Liver (tissue), 9 donors: Measurements from ENCODE around the gene AP5S1. TPM values are rescaled to one million over a fixed set of nuclear protein-coding genes. Genes with fewer than 3 reads are reported as not detected.

Experiments
- DNase-seq: peaks from one replicate; pipeline ENCODE4 v3.0.0-alpha.2; 2017; ENCODE audit warnings: low spot score
- H3K27ac ChIP-seq, 2 donors: one replicate each; pipeline ENCODE4 v1.7.0; 2013; ENCODE audit warnings: inconsistent platforms in 2 of 2, low read length in 2 of 2, control low read depth in 1 of 2, low read depth in 1 of 2, mild to moderate bottlenecking in 1 of 2
- H3K27me3 ChIP-seq, 4 donors: one replicate each; pipeline versions ENCODE4 v1.6.1 to v1.7.0; 2013; ENCODE audit warnings: low read length in 3 of 4, inconsistent platforms in 1 of 4, mild to moderate bottlenecking in 1 of 4, moderate library complexity in 1 of 4; ENCODE audit not compliant: control insufficient read depth in 4 of 4, insufficient read depth in 4 of 4
- H3K36me3 ChIP-seq, 4 donors: one replicate each; pipeline versions ENCODE4 v1.6.1 to v1.7.0; 2013; ENCODE audit warnings: low read length in 3 of 4, mild to moderate bottlenecking in 3 of 4, low read depth in 1 of 4, moderate library complexity in 1 of 4; ENCODE audit not compliant: control insufficient read depth in 4 of 4, insufficient read depth in 3 of 4
- H3K4me1 ChIP-seq, 4 donors: one replicate each; pipeline versions ENCODE4 v1.6.1 to v1.7.0; 2013; ENCODE audit warnings: low read length in 3 of 4, mild to moderate bottlenecking in 3 of 4, moderate library complexity in 1 of 4; ENCODE audit not compliant: control insufficient read depth in 4 of 4, insufficient read depth in 4 of 4
- H3K4me3 ChIP-seq, 3 donors: one replicate each; pipeline versions ENCODE4 v1.6.1 to v1.7.0; 2013; ENCODE audit warnings: low read length in 3 of 3, control low read depth in 1 of 3, low read depth in 1 of 3, mild to moderate bottlenecking in 1 of 3
- H3K9ac ChIP-seq, 2 donors: one replicate each; pipeline ENCODE4 v1.7.0; 2013; ENCODE audit warnings: low read length in 2 of 2, mild to moderate bottlenecking in 2 of 2, moderate library complexity in 2 of 2, control low read depth in 1 of 2, low read depth in 1 of 2
- H3K9me3 ChIP-seq, 4 donors: one replicate each; pipeline versions ENCODE4 v1.6.1 to v1.7.0; 2013; ENCODE audit warnings: low read length in 3 of 4; ENCODE audit not compliant: control insufficient read depth in 4 of 4
- FOXA1 ChIP-seq: IDR thresholded peaks from 2 replicates; pipeline ENCODE4 v1.6.1; 2016; ENCODE audit warnings: antibody characterized with exemption
- FOXA2 ChIP-seq: IDR thresholded peaks from 2 replicates; pipeline ENCODE4 v1.6.1; 2016; ENCODE audit warnings: antibody characterized with exemption
- GABPA ChIP-seq, 2 donors: IDR thresholded peaks in 1 of 2; conservative IDR thresholded peaks in 1 of 2; 2 replicates each; pipeline ENCODE4 v1.6.1; 2016; ENCODE audit warnings: antibody characterized with exemption in 2 of 2, mild to moderate bottlenecking in 1 of 2, moderate library complexity in 1 of 2
- HNF4A ChIP-seq, 2 donors: conservative IDR thresholded peaks; 2 replicates each; pipeline ENCODE4 v1.6.1; 2016; ENCODE audit warnings: antibody characterized with exemption in 2 of 2, mild to moderate bottlenecking in 2 of 2
- HNF4G ChIP-seq: IDR thresholded peaks from 2 replicates; pipeline ENCODE4 v1.6.1; 2016; ENCODE audit warnings: antibody characterized with exemption
- JUND ChIP-seq, 2 donors: IDR thresholded peaks; 2 replicates each; pipeline ENCODE4 v1.6.1; 2016; ENCODE audit warnings: antibody characterized with exemption in 2 of 2
- MAX ChIP-seq: IDR thresholded peaks from 2 replicates; pipeline ENCODE4 v1.6.1; 2016; ENCODE audit warnings: antibody characterized with exemption
- NR2F2 ChIP-seq: IDR thresholded peaks from 2 replicates; pipeline ENCODE4 v1.6.1; 2016; ENCODE audit warnings: antibody characterized with exemption
- RAD21 ChIP-seq, 2 donors: IDR thresholded peaks; 2 replicates each; pipeline ENCODE4 v1.6.1; 2016; ENCODE audit warnings: antibody characterized with exemption in 2 of 2, mild to moderate bottlenecking in 2 of 2
- RXRA ChIP-seq, 2 donors: IDR thresholded peaks; 2 replicates each; pipeline ENCODE4 v1.6.1; 2017 to 2018; ENCODE audit warnings: antibody characterized with exemption in 2 of 2, mild to moderate bottlenecking in 1 of 2
- TAF1 ChIP-seq: conservative IDR thresholded peaks from 2 replicates; pipeline ENCODE4 v1.6.1; 2016; ENCODE audit warnings: antibody characterized with exemption, mild to moderate bottlenecking
- YY1 ChIP-seq: IDR thresholded peaks from 2 replicates; pipeline ENCODE4 v1.6.1; 2016; ENCODE audit warnings: antibody characterized with exemption, mild to moderate bottlenecking
- WGBS: extraction: QIAGEN DNeasy Blood & Tissue Kit; methylation state at CpG from one replicate; pipeline ENCODE4 v1.1.7; 2013; 5-methylcytosine and 5-hydroxymethylcytosine counted together
- polyA plus RNA-seq, 2 donors: library from polyadenylated mRNA; stranded (reverse) in 1 of 2; unstranded in 1 of 2; fragments of 200-250 nt in 1 of 2; fragments of >200 nt in 1 of 2; fragmentation: Nextera tagmentation in 1 of 2; extraction: Ambion mirVana in 1 of 2; gene quantifications; one replicate each; pipeline versions ENCODE4 v1.2.1 to v1.2.3, GENCODE V29; 2013 to 2015
- total RNA-seq, 2 donors: library from RNA; depleted of rRNA; stranded (reverse); fragments of >200 nt; gene quantifications; one replicate each; pipeline ENCODE4 v1.2.3, GENCODE V29; 2014
- TF ChIP-seq, protein P1 (sequence below): IDR thresholded peaks from 2 replicates; pipeline ENCODE4 v1.6.1; 2016; ENCODE audit warnings: antibody characterized with exemption, mild to moderate bottlenecking
- TF ChIP-seq, protein P2 (sequence below): IDR thresholded peaks from 2 replicates; pipeline ENCODE4 v1.6.1; 2016; ENCODE audit warnings: antibody characterized with exemption
- donor health status: healthy.
- donor health status: healthy.
- donor health status: healthy.
- donor health status: healthy.
- donor health status: healthy.

AP5S1 gene
- total and polyA plus RNA-seq, 4 donors: 9.1 to 14.5 (median 11.1) TPM

- no peaks in the 10 kb centered on the region for H3K9me3 ChIP-seq
Observed at GRCh38 chr20:3800256-3800877, 20.0 kb upstream of the AP5S1 start.

DNA sequence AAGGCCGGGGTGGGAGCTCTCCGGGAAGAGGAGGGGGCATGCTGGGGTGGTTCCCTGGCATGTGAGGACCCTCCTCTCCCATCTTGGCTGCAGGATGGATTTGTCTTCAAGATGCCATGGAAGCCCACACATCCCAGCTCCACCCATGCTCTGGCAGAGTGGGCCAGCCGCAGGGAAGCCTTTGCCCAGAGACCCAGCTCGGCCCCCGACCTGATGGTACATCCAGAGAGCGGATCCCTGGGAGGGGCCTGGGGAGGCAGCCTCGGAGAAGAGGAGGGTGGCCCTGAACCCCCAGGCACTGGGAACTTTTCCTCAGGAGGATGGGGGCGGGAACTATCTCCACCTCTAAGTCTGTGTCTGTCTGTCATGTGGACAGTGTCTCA is 19.5 kb upstream of the AP5S1 start:
- H3K9ac ChIP-seq: no peak overlapping the region
- H3K4me3 ChIP-seq: no peak overlapping the region
- WGBS: 96% methylated on average over 8 of the region's 8 CpGs
- no peak for TF ChIP-seq MAX
- no peak for TF ChIP-seq JUND (IDR thresholded peaks at IDR 0.05)
- TF ChIP-seq, protein P1, sequence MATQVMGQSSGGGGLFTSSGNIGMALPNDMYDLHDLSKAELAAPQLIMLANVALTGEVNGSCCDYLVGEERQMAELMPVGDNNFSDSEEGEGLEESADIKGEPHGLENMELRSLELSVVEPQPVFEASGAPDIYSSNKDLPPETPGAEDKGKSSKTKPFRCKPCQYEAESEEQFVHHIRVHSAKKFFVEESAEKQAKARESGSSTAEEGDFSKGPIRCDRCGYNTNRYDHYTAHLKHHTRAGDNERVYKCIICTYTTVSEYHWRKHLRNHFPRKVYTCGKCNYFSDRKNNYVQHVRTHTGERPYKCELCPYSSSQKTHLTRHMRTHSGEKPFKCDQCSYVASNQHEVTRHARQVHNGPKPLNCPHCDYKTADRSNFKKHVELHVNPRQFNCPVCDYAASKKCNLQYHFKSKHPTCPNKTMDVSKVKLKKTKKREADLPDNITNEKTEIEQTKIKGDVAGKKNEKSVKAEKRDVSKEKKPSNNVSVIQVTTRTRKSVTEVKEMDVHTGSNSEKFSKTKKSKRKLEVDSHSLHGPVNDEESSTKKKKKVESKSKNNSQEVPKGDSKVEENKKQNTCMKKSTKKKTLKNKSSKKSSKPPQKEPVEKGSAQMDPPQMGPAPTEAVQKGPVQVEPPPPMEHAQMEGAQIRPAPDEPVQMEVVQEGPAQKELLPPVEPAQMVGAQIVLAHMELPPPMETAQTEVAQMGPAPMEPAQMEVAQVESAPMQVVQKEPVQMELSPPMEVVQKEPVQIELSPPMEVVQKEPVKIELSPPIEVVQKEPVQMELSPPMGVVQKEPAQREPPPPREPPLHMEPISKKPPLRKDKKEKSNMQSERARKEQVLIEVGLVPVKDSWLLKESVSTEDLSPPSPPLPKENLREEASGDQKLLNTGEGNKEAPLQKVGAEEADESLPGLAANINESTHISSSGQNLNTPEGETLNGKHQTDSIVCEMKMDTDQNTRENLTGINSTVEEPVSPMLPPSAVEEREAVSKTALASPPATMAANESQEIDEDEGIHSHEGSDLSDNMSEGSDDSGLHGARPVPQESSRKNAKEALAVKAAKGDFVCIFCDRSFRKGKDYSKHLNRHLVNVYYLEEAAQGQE: no peak
- no peak for TF ChIP-seq HNF4G
- no peak for TF ChIP-seq NR2F2
- TF ChIP-seq HNF4A (conservative IDR thresholded peaks at IDR 0.05): no peak
- no peak for TF ChIP-seq FOXA1
- TF ChIP-seq RAD21 (IDR thresholded peaks at IDR 0.05): no peak
- TF ChIP-seq, protein P2, sequence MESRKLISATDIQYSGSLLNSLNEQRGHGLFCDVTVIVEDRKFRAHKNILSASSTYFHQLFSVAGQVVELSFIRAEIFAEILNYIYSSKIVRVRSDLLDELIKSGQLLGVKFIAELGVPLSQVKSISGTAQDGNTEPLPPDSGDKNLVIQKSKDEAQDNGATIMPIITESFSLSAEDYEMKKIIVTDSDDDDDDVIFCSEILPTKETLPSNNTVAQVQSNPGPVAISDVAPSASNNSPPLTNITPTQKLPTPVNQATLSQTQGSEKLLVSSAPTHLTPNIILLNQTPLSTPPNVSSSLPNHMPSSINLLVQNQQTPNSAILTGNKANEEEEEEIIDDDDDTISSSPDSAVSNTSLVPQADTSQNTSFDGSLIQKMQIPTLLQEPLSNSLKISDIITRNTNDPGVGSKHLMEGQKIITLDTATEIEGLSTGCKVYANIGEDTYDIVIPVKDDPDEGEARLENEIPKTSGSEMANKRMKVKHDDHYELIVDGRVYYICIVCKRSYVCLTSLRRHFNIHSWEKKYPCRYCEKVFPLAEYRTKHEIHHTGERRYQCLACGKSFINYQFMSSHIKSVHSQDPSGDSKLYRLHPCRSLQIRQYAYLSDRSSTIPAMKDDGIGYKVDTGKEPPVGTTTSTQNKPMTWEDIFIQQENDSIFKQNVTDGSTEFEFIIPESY: no peak
- DNase-seq: no peak
- no peak overlapping the region for H3K27ac ChIP-seq
- peaks cover 0 to 10% (median 4%) of the 10 kb centered on the region in 4 donors for H3K36me3 ChIP-seq
- peaks cover 17 to 40% (median 29%) of the 10 kb centered on the region in 4 donors for H3K4me1 ChIP-seq
- H3K9me3 ChIP-seq: no peaks in the 10 kb centered on the region
- H3K27me3 ChIP-seq: no peaks in the 10 kb centered on the region

More at GRCh38 chr20:3800256-3800877, 20.0 kb upstream of the AP5S1 start:
- no peak for TF ChIP-seq RXRA (IDR thresholded peaks at IDR 0.05)
- no peak for TF ChIP-seq FOXA1
- no peak for TF ChIP-seq FOXA2
- TF ChIP-seq YY1: no peak
- no peak for TF ChIP-seq JUND (IDR thresholded peaks at IDR 0.05)
- H3K9ac ChIP-seq: no peak overlapping the region
- no peak for DNase-seq
- 95% methylated on average over 18 of the region's 18 CpGs for WGBS
- no peaks in the 10 kb centered on the region for H3K27me3 ChIP-seq
- peaks cover 14 to 40% (median 30%) of the 10 kb centered on the region in 4 donors for H3K4me1 ChIP-seq
- H3K27ac ChIP-seq: no peak overlapping the region
- peaks cover 0 to 8% (median 4%) of the 10 kb centered on the region in 4 donors for H3K36me3 ChIP-seq
- no peak overlapping the region for H3K4me3 ChIP-seq

DNA sequence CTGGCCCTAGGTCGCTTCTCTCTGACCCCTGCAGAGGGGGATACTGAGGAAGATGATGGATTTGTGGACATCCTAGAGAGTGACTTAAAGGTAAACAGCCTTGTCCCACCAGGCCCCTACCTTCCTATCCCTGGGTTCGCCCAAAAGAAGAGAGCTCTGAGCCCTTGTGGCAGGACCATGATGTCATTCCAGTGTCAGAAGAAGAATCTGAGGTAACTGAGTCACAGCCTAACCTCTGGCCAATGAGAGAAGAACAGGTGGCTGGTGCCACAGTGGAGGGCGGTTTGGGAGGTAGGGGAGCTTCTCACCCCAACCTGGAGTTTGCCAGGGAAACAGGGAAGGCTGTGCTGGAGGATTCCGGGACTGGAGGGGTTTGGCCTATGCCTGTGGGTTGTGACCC is 19.0 kb upstream of the AP5S1 start:
- TF ChIP-seq HNF4A (conservative IDR thresholded peaks at IDR 0.05): no peak
- TF ChIP-seq, protein P1: no peak
- TF ChIP-seq HNF4G: no peak
- no peak for TF ChIP-seq MAX
- TF ChIP-seq YY1: no peak
- TF ChIP-seq JUND (IDR thresholded peaks at IDR 0.05): no peak
- TF ChIP-seq RAD21 (IDR thresholded peaks at IDR 0.05): no peak
- no peak for TF ChIP-seq TAF1
- no peak for TF ChIP-seq GABPA (IDR thresholded peaks at IDR 0.05 in 1 of 2, conservative IDR thresholded peaks at IDR 0.05 in 1 of 2)
- no peak overlapping the region for H3K9ac ChIP-seq
- WGBS: 97% methylated on average over 4 of the region's 4 CpGs
- H3K4me3 ChIP-seq: no peak overlapping the region
- H3K4me1 ChIP-seq: peaks cover 17 to 40% (median 29%) of the 10 kb centered on the region in 4 donors
- no peak overlapping the region for H3K27ac ChIP-seq
- H3K36me3 ChIP-seq: peaks cover 0 to 10% (median 4%) of the 10 kb centered on the region in 4 donors
- no peaks in the 10 kb centered on the region for H3K27me3 ChIP-seq
- no peak for DNase-seq
- no peaks in the 10 kb centered on the region for H3K9me3 ChIP-seq
